ENCODE results near the gene CHI3L2.

- TF ChIP-seq POLR2A (IDR thresholded peaks at IDR 0.05; ENCODE audit: low read depth, low read length): no peak
- no peak for TF ChIP-seq USF2 (IDR thresholded peaks at IDR 0.05; ENCODE audit: borderline replicate concordance, low read depth, low read length)
- TF ChIP-seq, protein P1, sequence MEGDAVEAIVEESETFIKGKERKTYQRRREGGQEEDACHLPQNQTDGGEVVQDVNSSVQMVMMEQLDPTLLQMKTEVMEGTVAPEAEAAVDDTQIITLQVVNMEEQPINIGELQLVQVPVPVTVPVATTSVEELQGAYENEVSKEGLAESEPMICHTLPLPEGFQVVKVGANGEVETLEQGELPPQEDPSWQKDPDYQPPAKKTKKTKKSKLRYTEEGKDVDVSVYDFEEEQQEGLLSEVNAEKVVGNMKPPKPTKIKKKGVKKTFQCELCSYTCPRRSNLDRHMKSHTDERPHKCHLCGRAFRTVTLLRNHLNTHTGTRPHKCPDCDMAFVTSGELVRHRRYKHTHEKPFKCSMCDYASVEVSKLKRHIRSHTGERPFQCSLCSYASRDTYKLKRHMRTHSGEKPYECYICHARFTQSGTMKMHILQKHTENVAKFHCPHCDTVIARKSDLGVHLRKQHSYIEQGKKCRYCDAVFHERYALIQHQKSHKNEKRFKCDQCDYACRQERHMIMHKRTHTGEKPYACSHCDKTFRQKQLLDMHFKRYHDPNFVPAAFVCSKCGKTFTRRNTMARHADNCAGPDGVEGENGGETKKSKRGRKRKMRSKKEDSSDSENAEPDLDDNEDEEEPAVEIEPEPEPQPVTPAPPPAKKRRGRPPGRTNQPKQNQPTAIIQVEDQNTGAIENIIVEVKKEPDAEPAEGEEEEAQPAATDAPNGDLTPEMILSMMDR (IDR thresholded peaks at IDR 0.05 in 2 of 3, conservative IDR thresholded peaks at IDR 0.05 in 1 of 3; ENCODE audit: control insufficient read depth in 2 of 3, extremely low read depth in 1 of 3, insufficient read depth in 1 of 3, low read depth in 3 of 3, low read length in 3 of 3): no peak
These were observed 14.3 kb downstream of the CHI3L2 start for GRCh38 chr1:111241797-111242196.

Data from GM12878 (cell line).